Right atrium auricular region (tissue), 2 donors: ENCODE data around the gene SDR9C7. TPM values are rescaled to one million over a fixed set of nuclear protein-coding genes. Genes with fewer than 3 reads are reported as not detected.

Experiments
- DNase-seq: peaks from one replicate; pipeline ENCODE4 v3.0.0-alpha.2; 2019; ENCODE audit warnings: low spot score
- H3K27ac ChIP-seq, 2 donors: fragments of 200-600 bp; sonication (generic); 1 replicate in 1 of 2; 2 replicates in 1 of 2; pipeline ENCODE4 v1.5.1; 2016 to 2019
- H3K27me3 ChIP-seq, 2 donors: fragments of 200-600 bp; sonication (generic); one replicate each; pipeline versions ENCODE4 v1.5.1 to v1.6.0; 2017 to 2019
- H3K36me3 ChIP-seq: fragments of 200-600 bp; sonication (generic); one replicate; pipeline ENCODE4 v1.5.1; 2016
- H3K4me1 ChIP-seq, 2 donors: fragments of 200-600 bp; sonication (generic); one replicate each; pipeline versions ENCODE4 v1.5.1 to v1.6.0; 2017 to 2019
- H3K4me3 ChIP-seq, 2 donors: fragments of 200-600 bp; sonication (generic); 1 replicate in 1 of 2; 2 replicates in 1 of 2; pipeline ENCODE4 v1.5.1; 2017 to 2019; ENCODE audit warnings: mild to moderate bottlenecking in 1 of 2, moderate library complexity in 1 of 2
- H3K9me3 ChIP-seq, 2 donors: fragments of 200-600 bp; sonication (generic); one replicate each; pipeline ENCODE4 v1.5.1; 2019
- CTCF ChIP-seq, 2 donors: fragments of 200-600 bp; sonication (generic); IDR thresholded peaks; one replicate each; pipeline ENCODE4 v1.5.1; 2019; ENCODE audit warnings: antibody characterized with exemption in 2 of 2
- total RNA-seq, 2 donors: library from RNA; depleted of rRNA; stranded (reverse); fragments of >200 nt; gene quantifications; one replicate each; pipeline ENCODE4 v1.1.0, GENCODE V29; 2016

The SDR9C7 gene
- total RNA-seq, 2 donors from 2014 or later = 0.28 TPM; not detected in 1

- H3K27ac ChIP-seq = no peak overlapping the region
- no peak overlapping the region for H3K4me3 ChIP-seq
- no peaks in the 10 kb centered on the region for H3K4me1 ChIP-seq
- no peaks in the 10 kb centered on the region for H3K27me3 ChIP-seq
- TF ChIP-seq CTCF (IDR thresholded peaks at IDR 0.05) = no peak
- H3K9me3 ChIP-seq = no peaks in the 10 kb centered on the region
- H3K36me3 ChIP-seq = no peaks in the 10 kb centered on the region
- no peak for DNase-seq
Observed at GRCh38 chr12:56874821-56875220, 59.4 kb downstream of the SDR9C7 start.

GRCh38 chr12:56873382-56873781 lies 60.8 kb downstream of the SDR9C7 start:
- DNase-seq = no peak

More at GRCh38 chr12:56873382-56873781, 60.8 kb downstream of the SDR9C7 start:
- H3K9me3 ChIP-seq = no peaks in the 10 kb centered on the region
- no peak overlapping the region for H3K27ac ChIP-seq
- H3K36me3 ChIP-seq = no peaks in the 10 kb centered on the region
- no peak overlapping the region for H3K4me3 ChIP-seq
- no peaks in the 10 kb centered on the region for H3K27me3 ChIP-seq
- TF ChIP-seq CTCF (IDR thresholded peaks at IDR 0.05) = no peak
- no peaks in the 10 kb centered on the region for H3K4me1 ChIP-seq

Other genes starting within 250 kb of the SDR9C7 start
- gene PTGES3, start 246.1 kb downstream of the SDR9C7 start, total RNA-seq = 10 to 100 TPM; 69.6 to 71.1 TPM
- 100 to 1,000 TPM; 529 to 636 TPM for gene NACA, start 209.1 kb downstream of the SDR9C7 start, total RNA-seq
- gene PRIM1, start 182.1 kb downstream of the SDR9C7 start, total RNA-seq = 1 to 10 TPM; 2.2 to 2.6 TPM
- gene HSD17B6, start 171.1 kb downstream of the SDR9C7 start, total RNA-seq = 1 to 10 TPM in 1 of 2 donors, under 1 TPM in 1; 0.41 to 4.8 TPM
- gene RDH16, start 23.2 kb upstream of the SDR9C7 start, total RNA-seq = under 1 TPM in 1 of 2 donors, not detected in 1; 0.16 TPM
- gene ZBTB39, start 72.1 kb upstream of the SDR9C7 start, total RNA-seq = 1 to 10 TPM; 3.0 to 5.9 TPM
- gene TAC3, start 82.1 kb upstream of the SDR9C7 start, total RNA-seq = not detected
- gene MYO1A, start 115.7 kb upstream of the SDR9C7 start, total RNA-seq = under 1 TPM in 1 of 2 donors, not detected in 1; 0.08 TPM
- 1 to 10 TPM; 1.9 to 2.2 TPM for gene NEMP1, start 144.4 kb upstream of the SDR9C7 start, total RNA-seq
- gene NAB2, start 154.7 kb upstream of the SDR9C7 start, total RNA-seq = 10 to 100 TPM in 1 of 2 donors, 1 to 10 TPM in 1; 9.0 to 21.1 TPM
- gene STAT6, start 177.0 kb upstream of the SDR9C7 start, total RNA-seq = 10 to 100 TPM; 34.3 to 64.3 TPM
- 100 to 1,000 TPM in 1 of 2 donors, 10 to 100 TPM in 1; 89.4 to 211 TPM for gene LRP1, start 194.1 kb upstream of the SDR9C7 start, total RNA-seq
- gene LRP1-AS, start 213.2 kb upstream of the SDR9C7 start, total RNA-seq = not detected